ENCODE data around the gene SERGEF. TPM values are rescaled to one million over a fixed set of nuclear protein-coding genes. Genes with fewer than 3 reads are reported as not detected.

SERGEF gene
- polyA plus RNA-seq, 2 of the 4 experiments (the other 2 are of a cell fraction): 20.7 to 24.1 TPM

- DNase-seq (ENCODE audit: low read depth in 1 of 2, low spot score in 1 of 2) (no peak), FAIRE-seq (no peak), ATAC-seq (no peak)
- CTCF ChIA-PET: interaction anchor here (1.0 kb wide), 1 partner anchor 25 kb away, joined by 4 read pairs; no protein-coding TSS in a partner anchor
- POLR2A ChIA-PET: no interaction called here
- 62% methylated on average over 4 of the region's 4 CpGs for WGBS (ENCODE audit: missing lambda C conversion rate)
- H3K9me3 ChIP-seq: no peaks in the 10 kb centered on the region
- no peak for TF ChIP-seq NPAS2 (CRISPR knock-in tag; IDR thresholded peaks at IDR 0.05; ENCODE audit: borderline replicate concordance)
- TF ChIP-seq PHF8 (IDR thresholded peaks at IDR 0.05; ENCODE audit: borderline replicate concordance, low read depth): no peak
- no peak for TF ChIP-seq JUNB (IDR thresholded peaks at IDR 0.05)
- no peak for TF ChIP-seq BCL3 (IDR thresholded peaks at IDR 0.05)
- no peak for TF ChIP-seq MAFK (IDR thresholded peaks at IDR 0.05; ENCODE audit: partially characterized antibody)
- no peak for TF ChIP-seq FOXS1 (CRISPR knock-in tag; IDR thresholded peaks at IDR 0.05)
- TF ChIP-seq NFE2L2 (conservative IDR thresholded peaks at IDR 0.05; ENCODE audit: low read length): no peak
- H3K4me2 ChIP-seq: peak overlapping the region; percentile 53
- H3K4me1 ChIP-seq: peaks cover 14% of the 10 kb centered on the region
- H3K4me3 ChIP-seq: no peak overlapping the region
- H3K27ac ChIP-seq: peak overlapping the region in 1 of 2 experiments; percentile 17; a peak in 1 of 6 replicates
These were observed 60.4 kb downstream of the SERGEF start for GRCh38 chr11:17952487-17952886.

- H3K9me3 ChIP-seq: no peaks in the 10 kb centered on the region
- H3K27ac ChIP-seq: no peak overlapping the region
- ChIA-PET POLR2A (no interaction called here), CTCF (interaction anchor here (1.0 to 3.1 kb wide), 2 partner anchors 26 to 27 kb away, joined by 4 to 11 read pairs; no protein-coding TSS in a partner anchor)
- FAIRE-seq (no peak), DNase-seq (ENCODE audit: low read depth in 1 of 2, low spot score in 1 of 2) (no peak), ATAC-seq (no peak)
- H3K4me2 ChIP-seq: peak overlapping the region; percentile 53
- H3K4me3 ChIP-seq: no peak overlapping the region
- H3K4me1 ChIP-seq: peaks cover 14% of the 10 kb centered on the region
- TF ChIP-seq POLR2A (IDR thresholded peaks at IDR 0.05; ENCODE audit: low read length): no peak
- TF ChIP-seq RARB (CRISPR knock-in tag; IDR thresholded peaks at IDR 0.05): no peak
- TF ChIP-seq SMC3 (IDR thresholded peaks at IDR 0.05): no peak
- no peak for TF ChIP-seq ESRRA (IDR thresholded peaks at IDR 0.05; ENCODE audit: borderline replicate concordance, low read length)
- TF ChIP-seq HDAC2 (IDR thresholded peaks at IDR 0.05): no peak
- 80% methylated on average over 3 of the region's 3 CpGs for WGBS (ENCODE audit: missing lambda C conversion rate)
These were observed 61.0 kb downstream of the SERGEF start for GRCh38 chr11:17951685-17952388.

- Histone ChIP-seq H3K4me3 (no peak overlapping the region), H3K4me2 (no peak overlapping the region), H3K4me1 (peaks cover 14% of the 10 kb centered on the region), H3K9me3 (no peaks in the 10 kb centered on the region), H3K27ac (no peak overlapping the region)
- no peak for TF ChIP-seq ZSCAN20 (CRISPR knock-in tag; IDR thresholded peaks at IDR 0.05)
- no peak for TF ChIP-seq JUNB (IDR thresholded peaks at IDR 0.05)
- TF ChIP-seq EP300 (IDR thresholded peaks at IDR 0.05): no peak
- TF ChIP-seq NFE2L2 (conservative IDR thresholded peaks at IDR 0.05; ENCODE audit: low read length): no peak
- no peak for TF ChIP-seq HES2 (IDR thresholded peaks at IDR 0.05)
- TF ChIP-seq CHD2 (IDR thresholded peaks at IDR 0.05; ENCODE audit: low read length, partially characterized antibody): no peak
- no peak for TF ChIP-seq NR3C1 (IDR thresholded peaks at IDR 0.05)
- no peak for TF ChIP-seq ESRRA (IDR thresholded peaks at IDR 0.05; ENCODE audit: borderline replicate concordance, low read length)
- no peak for TF ChIP-seq FOSB (CRISPR knock-in tag; IDR thresholded peaks at IDR 0.05)
- TF ChIP-seq HDAC2 (IDR thresholded peaks at IDR 0.05): no peak
- ATAC-seq (no peak), DNase-seq (ENCODE audit: low read depth in 1 of 2, low spot score in 1 of 2) (no peak), FAIRE-seq (no peak)
- ChIA-PET POLR2A (no interaction called here), CTCF (interaction anchor here (1.1 to 3.1 kb wide), 2 partner anchors 28 to 220 kb away, joined by 3 to 11 read pairs; no protein-coding TSS in a partner anchor)
- WGBS (ENCODE audit: missing lambda C conversion rate): 56% methylated on average over 1 of the region's 1 CpG
These were observed 62.2 kb downstream of the SERGEF start for GRCh38 chr11:17950644-17951043.

GRCh38 chr11:17948296-17948695 lies 64.6 kb downstream of the SERGEF start:
- WGBS (ENCODE audit: missing lambda C conversion rate): 92% methylated on average over 6 of the region's 6 CpGs
- H3K4me1 ChIP-seq: peaks cover 14% of the 10 kb centered on the region
- no peak overlapping the region for H3K4me2 ChIP-seq
- FAIRE-seq (no peak), ATAC-seq (no peak), DNase-seq (ENCODE audit: low read depth in 1 of 2, low spot score in 1 of 2) (no peak)
- ChIA-PET CTCF (no interaction called here), POLR2A (no interaction called here)
- no peak overlapping the region for H3K4me3 ChIP-seq
- TF ChIP-seq CBX2 (IDR thresholded peaks at IDR 0.05; ENCODE audit: borderline replicate concordance, low read depth): no peak
- TF ChIP-seq HOXB5 (CRISPR knock-in tag; IDR thresholded peaks at IDR 0.05): no peak
- TF ChIP-seq NPAS2 (CRISPR knock-in tag; IDR thresholded peaks at IDR 0.05; ENCODE audit: borderline replicate concordance): no peak
- TF ChIP-seq EHF (CRISPR knock-in tag; IDR thresholded peaks at IDR 0.05): no peak
- TF ChIP-seq HEYL (CRISPR knock-in tag; IDR thresholded peaks at IDR 0.05): no peak
- TF ChIP-seq PBX3 (IDR thresholded peaks at IDR 0.05): no peak
- TF ChIP-seq EHMT2 (IDR thresholded peaks at IDR 0.05; ENCODE audit: low read depth): no peak
- TF ChIP-seq HOXB13 (CRISPR knock-in tag; IDR thresholded peaks at IDR 0.05; ENCODE audit: low read depth): no peak
- TF ChIP-seq MYC (IDR thresholded peaks at IDR 0.05; ENCODE audit: borderline replicate concordance, low read length): no peak
- TF ChIP-seq KDM5A (IDR thresholded peaks at IDR 0.05): no peak
- no peak for TF ChIP-seq MAFK (IDR thresholded peaks at IDR 0.05; ENCODE audit: partially characterized antibody)
- H3K9me3 ChIP-seq: no peaks in the 10 kb centered on the region
- H3K27ac ChIP-seq: no peak overlapping the region

Data from A549 (cell line).